ENCODE results near the gene ASTE1.

- no peak for TF ChIP-seq POLR2A (IDR thresholded peaks at IDR 0.05)
- no peak for TF ChIP-seq CTCF (IDR thresholded peaks at IDR 0.05)
Measured at GRCh38 chr3:131036986-131037385, 10.4 kb upstream of the ASTE1 start.

Measured in uterus (tissue), 2 donors.